Panc1 (cell line): Measurements from ENCODE around the gene DNAJC16. TPM values are rescaled to one million over a fixed set of nuclear protein-coding genes. Genes with fewer than 3 reads are reported as not detected.

Experiments
- ATAC-seq: fragments of 200-7000 bp; cut with Tn5 transposase; 2 replicates; pipeline ENCODE4 v1.9.1; 2020; ENCODE audit warnings: mild to moderate bottlenecking, moderate library complexity
- BruUV-seq: library from RNA; stranded (reverse); fragments of 400-500 nt; replicated peaks from 2 replicates; lab custom pipeline; 2021; lab: Mats Ljungman, UMichigan
- CTCF ChIA-PET: fragments of 300-600 bp; sonication (Branson Sonifier 250); formaldehyde crosslinking; loops from one replicate; lab custom pipeline; 2022; ENCODE audit warnings: antibody characterized with exemption; lab: Charles Lee
- POLR2A ChIA-PET: fragments of 300-600 bp; sonication (Branson Sonifier 250); formaldehyde crosslinking; loops from one replicate; lab custom pipeline; 2022; ENCODE audit warnings: antibody characterized with exemption; lab: Charles Lee
- DNase-seq: peaks from one replicate; pipeline ENCODE4 v3.0.0-alpha.2; 2010; ENCODE audit warnings: low read depth, low spot score
- H3K27ac ChIP-seq: 2 replicates; pipeline ENCODE4 v1.5.1; 2011; ENCODE audit warnings: mild to moderate bottlenecking, low read length, inconsistent platforms
- H3K27me3 ChIP-seq: fragments of 200-500 bp; sonication (Bioruptor generic); 2 replicates; pipeline ENCODE4 v1.6.0; 2014; ENCODE audit warnings: low read length, inconsistent platforms; ENCODE audit not compliant: control insufficient read depth, insufficient read depth
- H3K36me3 ChIP-seq: fragments of 200-500 bp; sonication (Bioruptor generic); 2 replicates; pipeline ENCODE4 v1.5.1; 2014; ENCODE audit warnings: inconsistent platforms, mild to moderate bottlenecking, low read length, moderate library complexity; ENCODE audit not compliant: control insufficient read depth, insufficient read depth
- H3K4me1 ChIP-seq: 2 replicates; pipeline ENCODE4 v1.5.1; 2011; ENCODE audit warnings: inconsistent platforms, mild to moderate bottlenecking, low read length, moderate library complexity; ENCODE audit not compliant: control insufficient read depth, insufficient read depth
- H3K4me3 ChIP-seq, 2 experiments: 2 replicates each; pipeline ENCODE4 v1.5.1; 2011 to 2012; ENCODE audit warnings: low read depth in 2 of 2, low read length in 2 of 2, mild to moderate bottlenecking in 2 of 2, inconsistent platforms in 1 of 2, moderate library complexity in 1 of 2
- H3K9me3 ChIP-seq: fragments of 200-500 bp; sonication (Bioruptor generic); 2 replicates; pipeline ENCODE4 v1.5.1; 2014; ENCODE audit warnings: low read depth, mild to moderate bottlenecking, inconsistent platforms, low read length, moderate library complexity; ENCODE audit not compliant: control insufficient read depth, insufficient read depth
- POLR2AphosphoS5 ChIP-seq: IDR thresholded peaks from 2 replicates; pipeline ENCODE4 v1.6.1; 2012; ENCODE audit warnings: mild to moderate bottlenecking, low read depth, low read length, moderate library complexity
- SIN3A ChIP-seq: IDR thresholded peaks from 2 replicates; pipeline ENCODE4 v1.6.1; 2012; ENCODE audit warnings: low read depth, mild to moderate bottlenecking, low read length, moderate library complexity, borderline replicate concordance; ENCODE audit not compliant: insufficient read depth
- TCF7L2 ChIP-seq: IDR thresholded peaks from 2 replicates; pipeline ENCODE4 v1.6.1; 2011; ENCODE audit warnings: mild to moderate bottlenecking, low read depth, low read length, inconsistent platforms
- in situ Hi-C: cut with HindIII; loops from 2 replicates; pipeline ENCODE4 v1.10.0; 2016; ENCODE audit warnings: low sequenced_read_pairs, low pct_unique_long_range_greater_than_20kb
- intact Hi-C: fragments of 100-400 bp; cut with micrococcal nuclease; formaldehyde crosslinking; loops from one replicate; pipeline ENCODE4 v1.10.0; 2022; ENCODE audit not compliant: unreplicated experiment
- total RNA-seq: library from RNA; stranded (reverse); gene quantifications from one replicate; pipeline ENCODE4 v1.2.1, GENCODE V29; 2021; ENCODE audit not compliant: unreplicated experiment
- TF ChIP-seq, protein P1 (sequence below), 2 experiments: IDR thresholded peaks; 2 replicates each; pipeline ENCODE4 v1.6.1; 2011 to 2012; ENCODE audit warnings: low read depth in 2 of 2, control low read depth in 1 of 2, low read length in 1 of 2, mild to moderate bottlenecking in 1 of 2, moderate library complexity in 1 of 2; ENCODE audit not compliant: insufficient read depth in 1 of 2
- TF ChIP-seq, protein P2 (sequence below): fragments of 450-650 bp; IDR thresholded peaks from 2 replicates; pipeline ENCODE4 v1.5.1; 2017; ENCODE audit warnings: mild to moderate bottlenecking

The DNAJC16 gene
- total RNA-seq, 1 experiment from 2014 or later: 22.0 TPM

DNA sequence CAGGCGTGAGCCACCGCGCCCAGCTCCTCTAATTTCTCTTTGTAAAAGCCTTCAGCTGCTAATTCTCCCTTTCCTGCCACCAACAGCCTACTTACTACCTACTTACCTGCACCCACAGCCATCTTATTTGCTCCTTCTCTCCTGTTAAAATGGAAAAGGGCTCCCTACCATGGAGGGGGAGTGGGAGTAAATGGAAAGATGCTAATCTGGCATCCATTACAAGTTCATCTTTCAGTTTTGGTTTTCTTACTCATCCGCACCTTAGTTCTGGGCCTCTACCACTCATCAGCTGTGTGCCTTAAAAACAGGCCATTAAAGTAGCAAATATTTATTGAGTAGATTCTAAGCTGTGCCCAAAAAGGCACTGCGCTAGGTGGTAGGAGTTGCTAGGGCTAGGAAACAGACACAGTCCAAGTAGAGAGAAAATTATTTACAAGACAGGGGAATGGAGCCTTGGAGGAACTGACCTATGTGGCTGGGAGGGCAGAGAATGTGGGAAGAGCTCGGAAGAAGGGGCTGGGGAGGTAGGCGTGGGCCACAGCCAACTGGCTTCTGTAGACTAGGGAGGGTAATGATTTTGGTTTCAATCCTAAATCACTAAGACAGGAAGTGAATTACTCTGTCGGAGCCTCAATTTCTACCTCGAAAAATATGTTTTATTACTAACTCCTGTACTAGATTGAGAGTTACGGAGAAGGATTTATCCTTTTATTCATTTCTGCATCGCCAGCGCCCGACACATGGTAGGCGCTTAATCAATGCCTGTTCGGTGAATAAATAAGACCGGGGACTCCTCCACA is 89.9 kb downstream of the DNAJC16 start:
- CTCF ChIA-PET: no interaction called here
- H3K4me1 ChIP-seq: peaks cover 25% of the 10 kb centered on the region
- intact Hi-C loops: loop anchor here (10.0 kb wide), 1 partner anchor 128 kb away; the partner anchor contains the start of gene TMEM82
- ATAC-seq (peak; percentile 46), DNase-seq (no peak)
- H3K4me3 ChIP-seq: peak overlapping the region; percentile 82 to 92
- POLR2A ChIA-PET: no interaction called here
- peaks cover 3% of the 10 kb centered on the region; the same call in 1 of the 2 replicates for H3K36me3 ChIP-seq
- no peaks in the 10 kb centered on the region for H3K27me3 ChIP-seq
- BruUV-seq: TSS peak; percentile 69
- in situ Hi-C loops: no loop called here
- peak overlapping the region; percentile 91 for H3K27ac ChIP-seq
- TF ChIP-seq SIN3A: no peak; the same call in 1 of the 2 replicates
- TF ChIP-seq TCF7L2: no peak
- TF ChIP-seq, protein P1, sequence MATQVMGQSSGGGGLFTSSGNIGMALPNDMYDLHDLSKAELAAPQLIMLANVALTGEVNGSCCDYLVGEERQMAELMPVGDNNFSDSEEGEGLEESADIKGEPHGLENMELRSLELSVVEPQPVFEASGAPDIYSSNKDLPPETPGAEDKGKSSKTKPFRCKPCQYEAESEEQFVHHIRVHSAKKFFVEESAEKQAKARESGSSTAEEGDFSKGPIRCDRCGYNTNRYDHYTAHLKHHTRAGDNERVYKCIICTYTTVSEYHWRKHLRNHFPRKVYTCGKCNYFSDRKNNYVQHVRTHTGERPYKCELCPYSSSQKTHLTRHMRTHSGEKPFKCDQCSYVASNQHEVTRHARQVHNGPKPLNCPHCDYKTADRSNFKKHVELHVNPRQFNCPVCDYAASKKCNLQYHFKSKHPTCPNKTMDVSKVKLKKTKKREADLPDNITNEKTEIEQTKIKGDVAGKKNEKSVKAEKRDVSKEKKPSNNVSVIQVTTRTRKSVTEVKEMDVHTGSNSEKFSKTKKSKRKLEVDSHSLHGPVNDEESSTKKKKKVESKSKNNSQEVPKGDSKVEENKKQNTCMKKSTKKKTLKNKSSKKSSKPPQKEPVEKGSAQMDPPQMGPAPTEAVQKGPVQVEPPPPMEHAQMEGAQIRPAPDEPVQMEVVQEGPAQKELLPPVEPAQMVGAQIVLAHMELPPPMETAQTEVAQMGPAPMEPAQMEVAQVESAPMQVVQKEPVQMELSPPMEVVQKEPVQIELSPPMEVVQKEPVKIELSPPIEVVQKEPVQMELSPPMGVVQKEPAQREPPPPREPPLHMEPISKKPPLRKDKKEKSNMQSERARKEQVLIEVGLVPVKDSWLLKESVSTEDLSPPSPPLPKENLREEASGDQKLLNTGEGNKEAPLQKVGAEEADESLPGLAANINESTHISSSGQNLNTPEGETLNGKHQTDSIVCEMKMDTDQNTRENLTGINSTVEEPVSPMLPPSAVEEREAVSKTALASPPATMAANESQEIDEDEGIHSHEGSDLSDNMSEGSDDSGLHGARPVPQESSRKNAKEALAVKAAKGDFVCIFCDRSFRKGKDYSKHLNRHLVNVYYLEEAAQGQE (IDR thresholded peaks at IDR 0.05; ENCODE audit: insufficient read depth in 1 of 2, low read depth in 2 of 2, low read length in 1 of 2): no peak
- peak; percentile 78 for TF ChIP-seq POLR2AphosphoS5
- TF ChIP-seq, protein P2, sequence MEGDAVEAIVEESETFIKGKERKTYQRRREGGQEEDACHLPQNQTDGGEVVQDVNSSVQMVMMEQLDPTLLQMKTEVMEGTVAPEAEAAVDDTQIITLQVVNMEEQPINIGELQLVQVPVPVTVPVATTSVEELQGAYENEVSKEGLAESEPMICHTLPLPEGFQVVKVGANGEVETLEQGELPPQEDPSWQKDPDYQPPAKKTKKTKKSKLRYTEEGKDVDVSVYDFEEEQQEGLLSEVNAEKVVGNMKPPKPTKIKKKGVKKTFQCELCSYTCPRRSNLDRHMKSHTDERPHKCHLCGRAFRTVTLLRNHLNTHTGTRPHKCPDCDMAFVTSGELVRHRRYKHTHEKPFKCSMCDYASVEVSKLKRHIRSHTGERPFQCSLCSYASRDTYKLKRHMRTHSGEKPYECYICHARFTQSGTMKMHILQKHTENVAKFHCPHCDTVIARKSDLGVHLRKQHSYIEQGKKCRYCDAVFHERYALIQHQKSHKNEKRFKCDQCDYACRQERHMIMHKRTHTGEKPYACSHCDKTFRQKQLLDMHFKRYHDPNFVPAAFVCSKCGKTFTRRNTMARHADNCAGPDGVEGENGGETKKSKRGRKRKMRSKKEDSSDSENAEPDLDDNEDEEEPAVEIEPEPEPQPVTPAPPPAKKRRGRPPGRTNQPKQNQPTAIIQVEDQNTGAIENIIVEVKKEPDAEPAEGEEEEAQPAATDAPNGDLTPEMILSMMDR: no peak
- no peaks in the 10 kb centered on the region for H3K9me3 ChIP-seq

DNA sequence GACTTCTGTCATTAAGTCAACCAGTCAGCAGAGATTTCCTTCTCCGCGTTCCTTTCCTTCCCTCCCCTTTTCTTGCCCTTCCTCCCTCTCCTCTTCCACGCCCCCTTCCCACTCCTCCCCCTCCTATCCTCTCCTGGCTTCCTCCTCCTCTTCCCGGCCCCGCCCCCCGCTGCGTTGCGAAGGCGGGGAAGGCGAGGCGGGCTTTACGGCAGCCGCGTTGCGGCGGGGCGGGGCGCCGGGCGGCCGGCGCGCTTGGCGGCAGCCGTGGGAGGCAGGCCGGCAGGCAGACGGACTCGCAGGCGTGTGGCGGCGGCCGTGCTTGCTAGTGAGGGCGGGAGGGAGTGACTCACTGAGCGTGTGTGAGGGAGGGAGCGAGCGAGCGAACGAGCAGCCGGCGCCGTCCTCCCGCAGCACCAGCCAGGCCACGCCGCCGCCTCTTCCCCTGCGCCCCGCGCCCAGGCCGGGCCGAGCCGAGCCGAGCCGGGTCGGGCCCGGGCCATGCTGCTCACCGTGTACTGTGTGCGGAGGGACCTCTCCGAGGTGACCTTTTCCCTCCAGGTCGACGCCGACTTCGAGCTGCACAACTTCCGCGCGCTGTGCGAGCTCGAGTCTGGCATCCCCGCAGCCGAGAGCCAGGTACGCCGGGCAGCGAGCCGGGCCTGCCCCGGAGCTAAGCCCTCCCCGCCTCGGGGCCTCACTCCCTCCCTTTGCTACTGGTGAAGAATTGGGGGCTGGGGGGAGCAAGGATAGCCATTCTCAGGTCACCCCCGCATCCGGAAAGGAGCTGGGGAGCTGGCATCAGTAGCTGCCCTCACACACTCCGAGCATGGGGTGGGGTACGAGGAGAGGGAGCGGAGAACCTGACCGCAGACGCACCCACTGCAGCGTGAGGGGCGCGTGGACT is 90.8 kb downstream of the DNAJC16 start, which contains the start of gene DDI2:
DDI2 (plus strand) TSS at position 286 of the 904 bp plus-strand sequence; CDS start at position 499, 213 bp downstream.
- peak; percentile 89 for DNase-seq
- POLR2A ChIA-PET: interaction anchor here (0.6 kb wide), 1 partner anchor 14 kb away, joined by 3 read pairs; no protein-coding TSS in a partner anchor

More for the DNA sequence above, 90.8 kb downstream of the DNAJC16 start, which contains the start of gene DDI2:
- peak within 1 kb of the TSS; percentile 91 for H3K27ac ChIP-seq
- in situ Hi-C loops (no loop called here), intact Hi-C loops (loop anchor here (10.0 kb wide), 1 partner anchor 127 kb away; the partner anchor contains the start of gene TMEM82)
- CTCF ChIA-PET: no interaction called here
- no peaks in the 10 kb centered on the region for H3K9me3 ChIP-seq
- no peaks in the 10 kb centered on the region for H3K27me3 ChIP-seq
- H3K36me3 ChIP-seq: peaks cover 3% of the 10 kb centered on the region; the same call in 1 of the 2 replicates
- H3K4me1 ChIP-seq: peaks cover 25% of the 10 kb centered on the region
- peak; percentile 95 for ATAC-seq
- no TSS peak for BruUV-seq
- peak within 1 kb of the TSS; percentile 90 to 92 for H3K4me3 ChIP-seq
- TF ChIP-seq POLR2AphosphoS5: peak; percentile 63; the same call in 1 of the 2 replicates
- TF ChIP-seq, protein P1 (IDR thresholded peaks at IDR 0.05; ENCODE audit: insufficient read depth in 1 of 2, low read depth in 2 of 2, low read length in 1 of 2): no peak
